Spleen (tissue), 7 donors: ENCODE data around the gene COL4A3.

Experiments
- CTCF ChIP-seq, 11 experiments: fragments of 200-600 bp in 7 of 11; fragments of 450-650 bp in 4 of 11; sonication (generic) in 4 of 11; IDR thresholded peaks in 8 of 11; conservative IDR thresholded peaks in 3 of 11; 1 replicate in 7 of 11; 2 replicates in 4 of 11; pipeline versions ENCODE4 v1.4.0 to v1.8.0; 2016 to 2021; ENCODE audit warnings: antibody characterized with exemption in 11 of 11, inconsistent platforms in 4 of 11, mild to moderate bottlenecking in 1 of 11
- POLR2A ChIP-seq, 3 donors: fragments of 450-650 bp; IDR thresholded peaks; one replicate each; pipeline ENCODE4 v1.5.1; 2017; ENCODE audit warnings: antibody characterized with exemption in 3 of 3, mild to moderate bottlenecking in 1 of 3
- POLR2AphosphoS5 ChIP-seq, 3 donors: sonication (generic); formaldehyde crosslinking; IDR thresholded peaks; one replicate each; pipeline ENCODE4 v1.5.1; 2017; ENCODE audit warnings: antibody characterized with exemption in 3 of 3
- donor health status: DM: no; HTN: no; CAD: no; lungs with moderate emphysema.
- donor health status: DM: no; HTN: no; CAD: no.
- donor health status: DM: no; HTN: no; CAD: no.

- no peak for TF ChIP-seq POLR2A (IDR thresholded peaks at IDR 0.05)
- TF ChIP-seq CTCF (IDR thresholded peaks at IDR 0.05 in 8 of 11, conservative IDR thresholded peaks at IDR 0.05 in 3 of 11): no peak
- TF ChIP-seq POLR2AphosphoS5 (IDR thresholded peaks at IDR 0.05): no peak
These were observed 65.7 kb downstream of the COL4A3 start for GRCh38 chr2:227230151-227230550.
